Hindlimb muscle (tissue), 1 donor: ENCODE results near the gene ATXN1. TPM values are rescaled to one million over a fixed set of nuclear protein-coding genes. Genes with fewer than 3 reads are reported as not detected.

Experiments
- DNase-seq: peaks from one replicate; pipeline ENCODE4 v3.0.0-alpha.2; 2013
- polyA plus RNA-seq: library from polyadenylated mRNA; unstranded; fragments of 120-200 nt; gene quantifications from one replicate; pipeline ENCODE4 v1.2.1, GENCODE V29; 2013; ENCODE audit not compliant: insufficient read length

ATXN1 gene
- polyA plus RNA-seq, 1 donor = 16.1 TPM

DNA sequence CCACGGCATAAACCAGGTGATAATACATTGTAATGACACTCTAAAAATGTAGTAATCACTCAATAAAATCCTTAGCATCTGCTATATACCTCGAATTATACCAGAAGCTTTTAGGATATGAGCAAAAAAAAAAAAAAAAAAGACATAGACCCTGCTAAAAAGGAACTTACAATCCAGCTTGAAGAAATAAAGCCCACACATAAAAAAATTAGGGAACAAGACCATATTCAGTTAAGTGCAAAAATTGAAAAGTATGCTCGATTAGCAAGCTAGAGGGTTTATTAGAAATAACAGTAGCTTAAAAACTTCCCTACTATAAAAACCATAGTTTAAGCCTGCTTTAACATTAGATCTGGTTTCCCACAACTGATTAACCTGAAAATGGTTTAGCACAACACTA lies 387.2 kb downstream of the ATXN1 start:
- no peak for DNase-seq

- DNase-seq = no peak
Measured at GRCh38 chr6:16372029-16372776, 389.1 kb downstream of the ATXN1 start.

DNA sequence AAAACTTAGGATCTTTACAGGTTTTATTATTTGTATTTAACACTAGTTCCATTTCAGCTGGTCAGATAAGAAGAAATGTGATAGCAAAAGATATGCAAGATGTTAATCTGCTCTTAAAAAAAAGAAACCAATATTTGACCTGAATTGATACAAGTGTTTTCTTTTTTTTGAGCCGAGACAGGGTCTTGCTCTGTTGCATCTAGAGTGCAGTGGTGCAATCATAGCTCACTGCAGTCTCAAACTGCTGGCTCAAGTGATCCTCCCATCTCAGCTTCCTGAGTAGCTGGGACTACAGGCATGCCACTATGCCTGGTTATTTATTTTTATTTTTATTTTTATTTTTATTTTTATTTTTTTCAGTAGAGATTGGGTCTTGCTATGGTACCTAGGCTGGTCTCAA lies 389.9 kb downstream of the ATXN1 start:
- DNase-seq = no peak

- DNase-seq = no peak
Measured at GRCh38 chr6:16370943-16371342, 390.3 kb downstream of the ATXN1 start.

- DNase-seq = no peak
Measured at GRCh38 chr6:16369989-16370388, 391.3 kb downstream of the ATXN1 start.

- DNase-seq = no peak
Measured at GRCh38 chr6:16369140-16369745, 392.0 kb downstream of the ATXN1 start.

DNA sequence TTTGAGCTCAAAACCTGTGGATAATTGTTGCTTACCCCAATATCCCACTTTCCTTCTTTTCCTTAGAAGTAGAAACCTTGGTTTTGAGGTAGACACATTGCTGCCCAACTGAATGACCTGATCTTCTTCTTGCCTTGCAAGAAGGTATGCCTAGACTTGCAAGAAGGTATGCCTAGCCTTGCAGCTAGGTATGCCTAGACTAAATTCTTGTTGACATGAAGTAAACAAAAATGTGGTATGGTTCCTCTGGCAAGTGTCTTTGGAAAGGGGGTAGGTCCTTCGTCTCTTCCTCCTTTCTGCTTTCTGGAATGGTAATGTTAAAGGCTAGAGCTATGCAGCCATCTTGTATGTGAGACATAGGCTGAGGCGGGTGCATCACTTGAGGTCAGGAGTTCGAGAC lies 393.7 kb downstream of the ATXN1 start:
- no peak for DNase-seq

- no peak for DNase-seq
Measured at GRCh38 chr6:16363749-16364148, 397.5 kb downstream of the ATXN1 start.

- DNase-seq = no peak
Measured at GRCh38 chr6:16362819-16363589, 398.3 kb downstream of the ATXN1 start.

DNA sequence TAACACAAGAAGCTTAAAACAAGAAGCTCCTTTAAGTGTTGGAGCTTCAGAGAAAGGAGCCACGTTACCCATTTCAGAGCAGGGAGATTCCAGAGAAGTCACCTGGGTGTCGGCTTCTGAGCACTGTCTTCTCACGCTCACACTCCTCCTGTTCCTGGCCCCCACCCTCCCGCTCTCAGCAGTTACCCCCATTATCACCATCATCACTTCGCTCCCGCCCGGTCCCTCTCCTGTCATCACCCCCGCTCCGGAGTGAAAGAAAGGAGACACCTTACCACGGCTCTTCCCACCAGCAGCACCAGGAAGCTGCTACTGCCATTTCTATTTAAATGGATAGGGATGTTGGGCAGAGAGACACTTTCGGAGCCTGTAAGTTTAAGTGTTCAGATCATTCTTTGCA lies 399.0 kb downstream of the ATXN1 start:
- no peak for DNase-seq

DNA sequence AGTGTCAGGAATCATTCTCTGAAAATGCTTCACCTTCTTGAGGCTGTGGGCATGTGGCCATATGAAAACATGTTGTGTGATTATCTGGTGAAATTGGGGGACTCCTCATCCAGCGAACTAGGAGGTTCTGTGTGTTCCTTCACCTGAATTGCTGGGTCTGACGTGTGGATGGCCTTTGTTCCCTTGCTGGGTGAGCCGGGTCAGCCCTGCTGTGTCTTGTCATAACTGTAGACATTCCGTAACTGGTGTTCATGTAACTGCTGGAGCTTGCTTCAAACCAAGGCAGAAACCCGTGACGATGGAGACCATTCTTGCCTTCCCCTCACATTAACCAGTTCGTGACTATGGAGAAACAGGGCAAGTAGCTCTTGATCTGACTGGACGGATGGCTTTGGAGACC lies 399.4 kb downstream of the ATXN1 start:
- DNase-seq = no peak

DNA sequence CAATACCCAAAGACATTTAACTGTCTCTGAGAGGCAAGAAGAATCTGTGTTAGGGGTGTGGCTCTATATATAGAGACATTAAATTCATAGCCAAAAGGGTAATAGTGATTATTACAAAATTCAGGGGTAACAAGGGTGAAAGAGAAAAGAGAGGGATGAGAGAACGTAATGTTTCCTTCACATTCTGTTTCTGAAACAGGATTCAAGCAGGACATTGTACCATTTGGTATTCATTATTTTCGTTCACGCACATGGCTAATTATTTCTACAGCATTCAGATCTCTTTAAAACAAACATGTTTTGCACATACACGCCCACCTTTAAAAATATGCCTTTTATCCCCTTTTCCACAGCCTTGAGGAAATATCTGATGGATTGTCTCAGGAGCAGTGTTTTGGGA lies 400.1 kb downstream of the ATXN1 start:
- DNase-seq = no peak

DNA sequence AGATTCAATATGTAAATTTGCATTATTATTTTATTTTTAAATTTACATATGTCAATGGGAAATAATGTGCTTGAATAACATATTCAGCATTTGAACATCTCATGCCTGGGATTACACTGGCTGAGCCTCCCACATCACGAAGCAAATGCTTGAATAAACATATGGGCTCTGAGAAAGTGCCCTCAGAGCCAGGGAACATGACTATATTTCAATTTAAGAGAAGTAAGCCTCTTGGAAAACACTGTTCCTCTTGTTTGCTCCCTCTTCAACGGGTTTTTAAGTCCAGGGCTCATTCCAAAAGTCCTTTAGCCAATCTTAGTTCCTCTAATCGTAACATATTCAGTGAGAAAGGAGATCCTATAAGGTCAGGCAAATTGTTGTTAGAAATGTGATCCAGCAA lies 400.9 kb downstream of the ATXN1 start:
- no peak for DNase-seq

- no peak for DNase-seq
Measured at GRCh38 chr6:16359563-16359962, 401.7 kb downstream of the ATXN1 start.

DNA sequence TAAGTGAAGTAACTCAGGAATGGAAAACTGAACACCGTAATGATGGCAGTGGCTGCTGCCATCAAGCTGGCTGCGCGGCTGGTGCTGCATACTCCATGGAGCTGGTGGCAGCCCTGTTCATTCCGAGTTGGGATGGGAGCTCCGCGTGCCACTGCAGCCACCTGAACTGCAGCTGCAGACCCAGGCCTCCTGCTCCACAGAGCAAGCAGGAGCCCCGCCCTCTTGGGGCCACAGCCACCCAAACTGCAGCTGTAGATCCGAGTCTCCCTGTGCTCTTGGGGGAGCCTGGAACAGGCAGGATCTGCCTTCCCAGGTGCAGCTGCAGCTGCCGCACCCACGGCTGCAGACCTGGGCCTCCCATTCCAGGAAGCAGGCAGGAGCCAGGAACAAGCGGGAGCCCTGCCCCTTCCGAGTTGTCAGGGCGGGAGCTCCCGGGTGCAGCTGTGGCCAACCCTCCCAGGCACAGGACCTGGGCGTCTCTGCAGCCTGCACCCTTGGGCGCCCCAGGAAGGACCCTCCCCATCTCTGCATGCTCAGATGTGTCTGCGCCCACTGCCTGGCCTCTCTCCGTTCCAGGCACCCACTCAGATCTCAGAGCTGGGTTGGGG lies 402.6 kb downstream of the ATXN1 start:
- DNase-seq = no peak

- no peak for DNase-seq
Measured at GRCh38 chr6:16355699-16356446, 405.4 kb downstream of the ATXN1 start.

GRCh38 chr6:16355238-16355637 lies 406.0 kb downstream of the ATXN1 start:
- DNase-seq = no peak

GRCh38 chr6:16354692-16355091 lies 406.6 kb downstream of the ATXN1 start:
- no peak for DNase-seq

- DNase-seq = no peak
Measured at GRCh38 chr6:16352821-16353438, 408.3 kb downstream of the ATXN1 start.

GRCh38 chr6:16352258-16352635 lies 409.0 kb downstream of the ATXN1 start:
- no peak for DNase-seq

- DNase-seq = no peak
Measured at GRCh38 chr6:16349544-16349943, 411.7 kb downstream of the ATXN1 start.

DNA sequence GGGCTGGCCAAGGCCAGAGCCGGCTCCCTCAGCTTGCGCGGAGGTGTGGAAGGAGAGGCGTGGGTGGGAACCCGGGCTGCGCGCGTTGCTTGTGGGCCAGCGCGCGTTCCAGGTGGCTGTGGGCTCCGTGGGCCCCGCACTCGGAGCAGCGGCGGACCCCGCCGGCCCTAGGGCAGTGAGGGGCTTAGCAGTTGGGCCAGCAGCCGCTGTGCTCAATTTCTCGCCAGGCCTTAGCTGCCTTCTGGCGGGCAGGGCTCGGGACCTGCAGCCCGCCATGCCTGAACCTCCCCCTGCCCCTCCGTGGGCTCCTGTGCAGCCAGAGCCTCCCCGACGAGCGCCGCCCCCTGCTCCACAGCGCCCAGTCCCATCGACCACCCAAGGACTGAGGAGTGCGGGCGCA lies 414.4 kb downstream of the ATXN1 start:
- DNase-seq = no peak
